GM12891 (cell line): ENCODE measurements around the gene IKBIP.

ENCODE experiments used
- PAX5 ChIP-seq: IDR thresholded peaks from 2 replicates; pipeline ENCODE4 v1.6.1; 2011; ENCODE audit warnings: low read length, moderate library complexity, mild to moderate bottlenecking; ENCODE audit not compliant: insufficient read depth, severe bottlenecking
- POLR2A ChIP-seq: IDR thresholded peaks from 2 replicates; pipeline ENCODE4 v1.6.1; 2011; ENCODE audit warnings: low read depth, low read length, control low read depth
- POLR2AphosphoS5 ChIP-seq: IDR thresholded peaks from 2 replicates; pipeline ENCODE4 v1.6.1; 2011; ENCODE audit warnings: low read depth, low read length, control low read depth
- SPI1 ChIP-seq: IDR thresholded peaks from 2 replicates; pipeline ENCODE4 v1.6.1; 2011; ENCODE audit warnings: low read depth, low read length, control low read depth
- TAF1 ChIP-seq: IDR thresholded peaks from 2 replicates; pipeline ENCODE4 v1.6.1; 2011; ENCODE audit warnings: low read depth, low read length, control low read depth

DNA sequence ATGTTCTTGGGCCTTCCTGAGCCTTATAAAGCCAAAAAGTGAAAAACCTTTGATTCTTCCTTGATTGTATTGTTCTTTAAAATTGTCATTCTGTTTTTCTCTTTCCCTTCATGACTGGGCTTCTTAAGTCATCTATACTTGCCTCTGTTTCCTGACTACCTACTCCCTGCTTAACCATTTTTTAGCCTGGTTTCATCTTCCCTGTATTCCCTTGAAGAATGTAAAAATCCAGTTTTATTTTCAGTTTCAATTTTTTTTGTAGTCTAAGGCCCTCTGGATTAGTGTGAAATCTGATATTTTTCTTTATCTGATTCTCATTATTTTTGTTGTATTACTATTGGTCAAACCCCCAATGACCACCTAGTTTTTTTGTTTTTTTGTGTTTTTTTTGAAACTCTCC, 46.8 kb upstream of the IKBIP start:
- TF ChIP-seq POLR2AphosphoS5 (no peak), TAF1 (no peak), SPI1 (no peak), POLR2A (no peak), PAX5 (no peak)
